ENCODE data around the gene RAPH1. TPM values are rescaled to one million over a fixed set of nuclear protein-coding genes. Genes with fewer than 3 reads are reported as not detected.
"Not testable (repeated sequence)": the region's sequence is repeated elsewhere in the genome, so short reads cannot be mapped to it uniquely, and the experiment has no call there.

The RAPH1 gene
- total RNA-seq, 2 donors from 2014 or later: 0.92 to 1.0 TPM

- peaks cover 12% of the 10 kb centered on the region for H3K36me3 Mint-ChIP-seq
- ATAC-seq; DNase-seq (ENCODE audit: low spot score); H3K27ac Mint-ChIP-seq: not testable (repeated sequence)
- peak overlapping the region; percentile 77 for H3K4me3 Mint-ChIP-seq
- H3K27me3 Mint-ChIP-seq: peaks cover 38 to 59% of the 10 kb centered on the region in 2 donors
- peaks cover 13% of the 10 kb centered on the region for H3K9me3 Mint-ChIP-seq
- H3K4me1 Mint-ChIP-seq (ENCODE audit: low read depth in 2 of 2): peaks cover 10 to 16% of the 10 kb centered on the region in 2 donors
These were observed 1.5 kb upstream of the RAPH1 start for GRCh38 chr2:203536586-203536951.

- Mint-ChIP-seq H3K4me3 (peak overlapping the region; percentile 77), H3K4me1 (ENCODE audit: low read depth in 2 of 2) (peaks cover 10 to 16% of the 10 kb centered on the region in 2 donors), H3K27me3 (peaks cover 42 to 65% of the 10 kb centered on the region in 2 donors), H3K36me3 (peaks cover 12% of the 10 kb centered on the region), H3K9me3 (peaks cover 13% of the 10 kb centered on the region), H3K27ac (no peak overlapping the region)
- DNase-seq (ENCODE audit: low spot score): no peak
- no peak for ATAC-seq
These were observed 884 bp upstream of the RAPH1 start for GRCh38 chr2:203535784-203536585.

- ATAC-seq (peak; percentile 20 to 43), DNase-seq (ENCODE audit: low spot score) (peak; percentile 60)
- Mint-ChIP-seq H3K4me1 (ENCODE audit: low read depth in 2 of 2) (peaks cover 10 to 16% of the 10 kb centered on the region in 2 donors), H3K36me3 (peaks cover 12% of the 10 kb centered on the region), H3K27ac (no peak overlapping the region), H3K4me3 (peak overlapping the region; percentile 77), H3K9me3 (peaks cover 13% of the 10 kb centered on the region), H3K27me3 (peaks cover 49 to 78% of the 10 kb centered on the region in 2 donors)
These were observed 452 bp downstream of the RAPH1 start for GRCh38 chr2:203534621-203535077.

GRCh38 chr2:203533676-203534591 lies 1.2 kb downstream of the RAPH1 start:
- H3K27ac Mint-ChIP-seq: no peak overlapping the region
- DNase-seq (ENCODE audit: low spot score) (no peak), ATAC-seq (no peak)
- H3K4me3 Mint-ChIP-seq: peak overlapping the region; percentile 77
- H3K9me3 Mint-ChIP-seq: peaks cover 13% of the 10 kb centered on the region
- H3K36me3 Mint-ChIP-seq: peaks cover 12% of the 10 kb centered on the region
- peaks cover 10 to 16% of the 10 kb centered on the region in 2 donors for H3K4me1 Mint-ChIP-seq (ENCODE audit: low read depth in 2 of 2)
- peaks cover 49 to 80% of the 10 kb centered on the region in 2 donors for H3K27me3 Mint-ChIP-seq

GRCh38 chr2:203532957-203533658 lies 2.0 kb downstream of the RAPH1 start:
- H3K27ac Mint-ChIP-seq: no peak overlapping the region
- DNase-seq (ENCODE audit: low spot score) (no peak), ATAC-seq (no peak)
- H3K9me3 Mint-ChIP-seq: peaks cover 10% of the 10 kb centered on the region
- peaks cover 11% of the 10 kb centered on the region for H3K36me3 Mint-ChIP-seq
- peak overlapping the region; percentile 77 for H3K4me3 Mint-ChIP-seq
- H3K4me1 Mint-ChIP-seq (ENCODE audit: low read depth in 2 of 2): peaks cover 10 to 16% of the 10 kb centered on the region in 2 donors
- peaks cover 43 to 72% of the 10 kb centered on the region in 2 donors for H3K27me3 Mint-ChIP-seq

- Mint-ChIP-seq H3K27ac (no peak overlapping the region), H3K9me3 (no peaks in the 10 kb centered on the region)
- no peak for ATAC-seq
These were observed 7.4 kb downstream of the RAPH1 start for GRCh38 chr2:203527719-203528118.

GRCh38 chr2:203513268-203513667 lies 21.8 kb downstream of the RAPH1 start:
- H3K4me1 Mint-ChIP-seq (ENCODE audit: low read depth in 2 of 2); ATAC-seq; H3K27ac Mint-ChIP-seq; DNase-seq (ENCODE audit: low spot score); H3K36me3 Mint-ChIP-seq; H3K4me3 Mint-ChIP-seq; H3K9me3 Mint-ChIP-seq: not testable (repeated sequence)
- peaks cover 8 to 12% of the 10 kb centered on the region in 2 donors for H3K27me3 Mint-ChIP-seq

More at GRCh38 chr2:203527719-203528118, 7.4 kb downstream of the RAPH1 start:
- no peaks in the 10 kb centered on the region for H3K36me3 Mint-ChIP-seq
- no peaks in the 10 kb centered on the region for H3K4me1 Mint-ChIP-seq (ENCODE audit: low read depth in 2 of 2)
- DNase-seq (ENCODE audit: low spot score): no peak
- H3K27me3 Mint-ChIP-seq: peaks cover 20 to 34% of the 10 kb centered on the region in 2 donors
- H3K4me3 Mint-ChIP-seq: no peak overlapping the region

GRCh38 chr2:203510941-203511305 lies 24.2 kb downstream of the RAPH1 start:
- Mint-ChIP-seq H3K36me3 (no peaks in the 10 kb centered on the region), H3K4me1 (ENCODE audit: low read depth in 2 of 2) (no peaks in the 10 kb centered on the region), H3K9me3 (no peaks in the 10 kb centered on the region), H3K4me3 (no peak overlapping the region), H3K27ac (no peak overlapping the region), H3K27me3 (peaks cover 7 to 8% of the 10 kb centered on the region in 2 donors)
- no peak for DNase-seq (ENCODE audit: low spot score)
- ATAC-seq: no peak

- H3K4me3 Mint-ChIP-seq: no peak overlapping the region
- no peaks in the 10 kb centered on the region for H3K36me3 Mint-ChIP-seq
- DNase-seq (ENCODE audit: low spot score) (no peak), ATAC-seq (no peak)
- no peak overlapping the region for H3K27ac Mint-ChIP-seq
- peaks cover 2 to 6% of the 10 kb centered on the region in 2 donors for H3K27me3 Mint-ChIP-seq
- no peaks in the 10 kb centered on the region for H3K9me3 Mint-ChIP-seq
- H3K4me1 Mint-ChIP-seq (ENCODE audit: low read depth in 2 of 2): no peaks in the 10 kb centered on the region
These were observed 24.7 kb downstream of the RAPH1 start for GRCh38 chr2:203510256-203510940.

- not testable (repeated sequence) for H3K27me3 Mint-ChIP-seq; H3K4me1 Mint-ChIP-seq (ENCODE audit: low read depth in 2 of 2); H3K27ac Mint-ChIP-seq; ATAC-seq; H3K36me3 Mint-ChIP-seq; H3K4me3 Mint-ChIP-seq; H3K9me3 Mint-ChIP-seq; DNase-seq (ENCODE audit: low spot score)
These were observed 31.6 kb downstream of the RAPH1 start for GRCh38 chr2:203503460-203503859.

GRCh38 chr2:203501873-203502272 lies 33.2 kb downstream of the RAPH1 start:
- Mint-ChIP-seq H3K27me3 (peaks cover 0 to 4% of the 10 kb centered on the region in 2 donors), H3K36me3 (no peaks in the 10 kb centered on the region), H3K9me3 (no peaks in the 10 kb centered on the region), H3K27ac (no peak overlapping the region), H3K4me3 (no peak overlapping the region), H3K4me1 (ENCODE audit: low read depth in 2 of 2) (no peaks in the 10 kb centered on the region)
- ATAC-seq (no peak), DNase-seq (ENCODE audit: low spot score) (no peak)

- Mint-ChIP-seq H3K9me3 (no peaks in the 10 kb centered on the region), H3K36me3 (no peaks in the 10 kb centered on the region), H3K27me3 (peaks cover 0 to 4% of the 10 kb centered on the region in 2 donors), H3K4me1 (ENCODE audit: low read depth in 2 of 2) (no peaks in the 10 kb centered on the region), H3K27ac (no peak overlapping the region), H3K4me3 (no peak overlapping the region)
- DNase-seq (ENCODE audit: low spot score) (no peak), ATAC-seq (no peak)
These were observed 34.1 kb downstream of the RAPH1 start for GRCh38 chr2:203500951-203501350.

GRCh38 chr2:203500297-203500696 lies 34.8 kb downstream of the RAPH1 start:
- Mint-ChIP-seq H3K4me3 (no peak overlapping the region), H3K36me3 (no peaks in the 10 kb centered on the region)

More at GRCh38 chr2:203500297-203500696, 34.8 kb downstream of the RAPH1 start:
- Mint-ChIP-seq H3K27me3 (peaks cover under 1 to 4% of the 10 kb centered on the region in 2 donors), H3K27ac (no peak overlapping the region), H3K9me3 (no peaks in the 10 kb centered on the region), H3K4me1 (ENCODE audit: low read depth in 2 of 2) (no peaks in the 10 kb centered on the region)
- DNase-seq (ENCODE audit: low spot score): no peak
- ATAC-seq: no peak

All from natural killer cell treated with Interleukin-12 subunit alpha and Interleukin-12 subunit beta and Interleukin-15 and Interleukin-18, amount 100 ng/mL, for 72 hours (primary cell).